T-helper 2 cell treated with Interferon-gamma antibody and Interleukin-4, amounts not matched to agents 5 μg/mL and 100 μg/mL, for 36 hours (primary cell): ENCODE measurements around the gene KCNG3.
"Not testable (repeated sequence)": the region's sequence is repeated elsewhere in the genome, so short reads cannot be mapped to it uniquely, and the experiment has no call there.

Source experiments
- DNase-seq: peaks from one replicate; pipeline ENCODE4 v3.0.0; 2021; ENCODE audit warnings: low spot score
- H3K27ac Mint-ChIP-seq: one replicate; pipeline ENCODE4 v1.8.0; 2021; ENCODE audit warnings: mild to moderate bottlenecking, mixed read lengths
- H3K27me3 Mint-ChIP-seq: one replicate; pipeline ENCODE4 v1.8.0; 2021; ENCODE audit warnings: low read depth, mixed read lengths
- H3K36me3 Mint-ChIP-seq: one replicate; pipeline ENCODE4 v1.8.0; 2021; ENCODE audit warnings: low read depth, mixed read lengths
- H3K4me1 Mint-ChIP-seq: one replicate; pipeline ENCODE4 v1.8.0; 2021; ENCODE audit warnings: low read depth, mixed read lengths
- H3K4me3 Mint-ChIP-seq: one replicate; pipeline ENCODE4 v1.8.0; 2022; ENCODE audit warnings: mild to moderate bottlenecking, moderate library complexity, mixed read lengths
- H3K9me3 Mint-ChIP-seq: one replicate; pipeline ENCODE4 v1.8.0; 2021; ENCODE audit warnings: mixed read lengths

Gene KCNG3

DNA sequence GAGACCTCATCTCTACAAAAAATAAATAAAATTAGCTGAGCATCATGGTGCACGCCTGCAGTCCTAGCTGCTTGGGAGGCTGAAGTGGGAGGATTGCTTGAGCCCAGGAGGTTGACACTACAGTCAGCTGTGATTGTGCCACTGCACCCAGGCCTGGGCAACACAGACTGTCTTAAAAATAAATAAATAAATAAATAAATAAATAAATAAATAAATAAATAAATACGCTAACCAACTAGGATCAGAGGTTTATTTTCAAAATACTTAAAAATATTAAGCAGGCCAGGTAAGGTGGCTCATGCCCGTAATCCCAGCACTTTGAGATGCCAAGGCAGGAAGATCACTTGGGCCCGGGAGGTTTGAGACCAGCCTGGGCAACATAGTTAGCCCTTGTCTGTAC, 63.6 kb downstream of the KCNG3 start:
- Mint-ChIP-seq H3K27me3 (peaks cover 9% of the 10 kb centered on the region), H3K4me1 (no peaks in the 10 kb centered on the region), H3K4me3 (no peak overlapping the region), H3K36me3 (no peaks in the 10 kb centered on the region), H3K9me3 (no peaks in the 10 kb centered on the region), H3K27ac (no peak overlapping the region)
- no peak for DNase-seq

DNA sequence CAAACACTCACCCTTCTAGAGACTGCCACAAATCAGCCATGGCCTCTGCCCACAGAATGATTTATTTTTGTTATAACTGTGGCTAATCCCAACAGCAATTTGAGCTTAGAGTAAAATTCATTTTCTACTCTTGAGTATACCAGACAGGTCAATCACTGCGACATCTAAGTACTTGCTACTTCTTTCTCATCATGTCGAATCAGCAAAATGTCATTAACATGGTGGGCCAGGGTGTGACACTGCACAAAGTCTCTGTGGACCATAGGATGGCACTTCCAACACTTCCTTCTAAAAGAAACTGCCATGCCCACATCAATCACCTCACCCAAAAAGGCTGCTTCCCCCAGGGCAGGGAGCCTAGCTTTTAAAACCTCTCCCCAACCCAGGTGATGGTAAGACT, 64.4 kb downstream of the KCNG3 start:
- Mint-ChIP-seq H3K9me3 (no peaks in the 10 kb centered on the region), H3K4me1 (no peaks in the 10 kb centered on the region), H3K36me3 (no peaks in the 10 kb centered on the region), H3K27ac (no peak overlapping the region), H3K27me3 (peaks cover 6% of the 10 kb centered on the region), H3K4me3 (no peak overlapping the region)
- DNase-seq = no peak

DNA sequence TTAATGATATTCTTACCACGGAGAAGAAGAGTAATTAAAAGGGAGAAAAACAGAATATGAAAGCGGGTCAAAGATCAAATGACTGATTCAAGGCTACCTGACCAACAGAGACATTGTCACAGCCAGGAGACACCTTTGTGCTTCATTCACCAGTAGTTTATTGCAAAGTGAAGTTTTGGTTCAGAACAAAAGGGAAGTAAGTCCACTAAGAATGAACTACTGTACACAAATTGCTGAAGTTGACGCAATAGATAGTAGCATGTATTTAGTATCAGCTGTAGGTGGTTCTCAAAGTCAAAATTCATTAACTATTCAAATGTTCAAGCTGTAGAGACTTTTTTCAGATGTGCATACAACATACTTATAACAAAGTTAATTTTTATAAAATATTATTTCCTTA, 68.1 kb downstream of the KCNG3 start:
- Mint-ChIP-seq H3K27me3 (peaks cover 3% of the 10 kb centered on the region), H3K36me3 (no peaks in the 10 kb centered on the region), H3K4me3 (no peak overlapping the region), H3K4me1 (peaks cover 8% of the 10 kb centered on the region), H3K27ac (no peak overlapping the region), H3K9me3 (no peaks in the 10 kb centered on the region)
- no peak for DNase-seq

DNA sequence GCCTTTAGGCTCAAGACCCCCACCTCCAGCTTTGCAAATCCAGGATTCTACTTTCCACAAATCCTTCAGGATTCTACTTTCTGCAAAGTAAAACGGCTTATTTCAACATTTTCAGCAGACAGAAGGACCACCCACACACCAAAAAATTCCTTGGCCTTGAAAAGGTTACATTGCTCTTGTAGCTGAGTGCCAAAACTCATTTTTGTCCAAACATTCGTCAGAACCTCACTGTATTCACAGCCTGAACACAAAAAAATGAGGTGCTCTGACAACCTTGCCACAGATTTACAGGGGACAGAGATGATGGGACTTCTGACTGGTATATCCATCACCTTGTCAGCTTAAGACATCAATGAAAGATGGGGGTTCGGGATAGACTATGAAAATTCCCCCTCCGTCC, 69.7 kb downstream of the KCNG3 start:
- Mint-ChIP-seq H3K9me3 (no peaks in the 10 kb centered on the region), H3K4me1 (peaks cover 17% of the 10 kb centered on the region), H3K27me3 (peaks cover 3% of the 10 kb centered on the region), H3K4me3 (no peak overlapping the region), H3K27ac (no peak overlapping the region), H3K36me3 (no peaks in the 10 kb centered on the region)
- DNase-seq = no peak

DNA sequence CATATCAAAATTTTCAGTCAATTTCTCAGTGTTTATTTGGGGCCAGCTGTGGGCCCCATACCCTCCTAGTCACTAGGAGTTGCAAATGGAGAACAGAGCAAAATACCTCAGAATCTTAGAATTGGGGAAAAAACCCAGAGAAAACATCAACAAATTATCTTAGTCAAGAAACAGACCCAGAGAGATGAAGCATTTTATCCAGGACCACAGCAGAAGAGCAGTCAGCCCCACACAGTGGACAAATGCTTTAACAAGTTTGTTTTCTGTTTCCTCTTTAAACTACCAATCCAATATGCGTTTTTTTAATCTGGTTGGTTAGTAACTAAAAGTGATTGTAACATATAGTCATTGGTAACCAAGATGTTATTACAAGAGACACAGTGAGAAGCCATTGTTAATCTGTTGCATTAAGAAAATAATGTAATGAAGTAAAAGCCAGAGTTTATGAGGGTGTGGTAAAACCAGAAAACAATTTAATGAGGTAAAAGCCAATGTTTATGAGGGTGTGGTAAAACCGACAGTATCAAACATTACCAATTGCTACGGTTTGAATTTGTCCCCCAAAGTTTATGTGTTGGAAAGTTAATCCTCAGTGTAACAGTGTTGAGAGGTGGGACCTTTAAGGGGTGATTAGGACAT, 72.1 kb downstream of the KCNG3 start:
- no peak for DNase-seq
- Mint-ChIP-seq H3K36me3 (no peaks in the 10 kb centered on the region), H3K27ac (no peak overlapping the region), H3K4me3 (no peak overlapping the region), H3K27me3 (peaks cover 3% of the 10 kb centered on the region), H3K4me1 (peaks cover 25% of the 10 kb centered on the region), H3K9me3 (no peaks in the 10 kb centered on the region)

DNA sequence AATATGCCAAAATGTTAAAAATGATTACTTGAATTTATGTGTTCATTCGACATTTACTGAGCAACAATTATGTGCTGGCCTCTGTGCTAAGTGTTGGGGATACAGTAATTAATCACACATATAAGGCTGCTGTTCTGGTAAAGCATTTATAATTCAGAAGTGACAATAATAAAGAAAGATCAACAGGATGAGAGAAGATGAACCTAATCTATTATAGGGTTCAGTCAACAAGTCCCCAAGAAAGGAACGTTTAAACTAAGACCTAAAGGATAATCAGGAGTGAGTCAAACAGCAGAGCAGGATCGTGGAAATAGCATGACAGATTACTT, 72.7 kb downstream of the KCNG3 start:
- H3K4me3 Mint-ChIP-seq = no peak overlapping the region
- no peak for DNase-seq
- H3K9me3 Mint-ChIP-seq = no peaks in the 10 kb centered on the region
- H3K36me3 Mint-ChIP-seq = no peaks in the 10 kb centered on the region
- H3K27me3 Mint-ChIP-seq = peaks cover 3% of the 10 kb centered on the region
- peaks cover 25% of the 10 kb centered on the region for H3K4me1 Mint-ChIP-seq
- peak overlapping the region; percentile 17 for H3K27ac Mint-ChIP-seq

DNA sequence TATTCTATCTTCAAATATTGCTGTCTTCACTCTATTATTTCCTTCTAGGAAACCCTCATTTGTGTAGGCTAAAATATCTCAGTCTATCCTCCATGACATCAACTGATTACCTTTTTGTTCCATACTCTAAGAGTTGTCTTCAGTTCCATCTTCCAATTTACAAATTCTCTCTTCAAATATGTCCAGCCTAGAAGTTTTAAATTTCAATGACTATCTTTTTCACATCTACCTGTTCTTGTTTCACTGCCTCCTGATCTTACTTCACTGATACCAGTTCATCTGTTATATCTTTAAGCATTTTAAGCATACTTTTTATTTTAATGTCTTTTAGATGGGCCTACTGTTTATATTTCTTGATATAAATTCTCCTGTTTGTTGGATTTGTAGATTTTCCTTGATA, 79.1 kb downstream of the KCNG3 start:
- Mint-ChIP-seq H3K27ac (no peak overlapping the region), H3K4me3 (no peak overlapping the region), H3K27me3 (peaks cover 5% of the 10 kb centered on the region)

DNA sequence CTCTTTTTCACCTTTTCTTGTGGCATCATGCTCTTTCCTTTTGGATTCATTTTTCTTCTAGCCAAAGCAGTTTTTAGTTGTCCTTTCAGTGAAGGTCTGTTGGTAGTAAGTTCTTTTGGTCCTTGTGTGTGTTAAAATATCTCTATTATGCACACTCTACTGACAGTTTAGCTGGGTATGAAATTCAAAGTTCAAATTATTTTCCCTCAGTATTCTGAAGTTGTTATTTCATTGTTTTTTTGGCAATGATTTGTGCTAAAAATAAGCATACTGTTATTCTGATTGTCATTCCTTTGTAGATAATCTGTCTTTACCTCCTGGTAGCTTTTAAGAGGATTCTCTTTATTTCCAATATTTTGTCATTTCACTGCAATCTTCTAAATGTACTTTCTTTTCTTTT, 79.6 kb downstream of the KCNG3 start:
- DNase-seq = no peak
- no peak overlapping the region for H3K27ac Mint-ChIP-seq
- peaks cover 5% of the 10 kb centered on the region for H3K27me3 Mint-ChIP-seq
- peaks cover 22% of the 10 kb centered on the region for H3K9me3 Mint-ChIP-seq
- H3K4me1 Mint-ChIP-seq = peaks cover 8% of the 10 kb centered on the region
- peaks cover 3% of the 10 kb centered on the region for H3K36me3 Mint-ChIP-seq
- no peak overlapping the region for H3K4me3 Mint-ChIP-seq

More for the DNA sequence above, 79.1 kb downstream of the KCNG3 start:
- DNase-seq = no peak
- Mint-ChIP-seq H3K4me1 (peaks cover 11% of the 10 kb centered on the region), H3K9me3 (peaks cover 22% of the 10 kb centered on the region), H3K36me3 (peaks cover 3% of the 10 kb centered on the region)

DNA sequence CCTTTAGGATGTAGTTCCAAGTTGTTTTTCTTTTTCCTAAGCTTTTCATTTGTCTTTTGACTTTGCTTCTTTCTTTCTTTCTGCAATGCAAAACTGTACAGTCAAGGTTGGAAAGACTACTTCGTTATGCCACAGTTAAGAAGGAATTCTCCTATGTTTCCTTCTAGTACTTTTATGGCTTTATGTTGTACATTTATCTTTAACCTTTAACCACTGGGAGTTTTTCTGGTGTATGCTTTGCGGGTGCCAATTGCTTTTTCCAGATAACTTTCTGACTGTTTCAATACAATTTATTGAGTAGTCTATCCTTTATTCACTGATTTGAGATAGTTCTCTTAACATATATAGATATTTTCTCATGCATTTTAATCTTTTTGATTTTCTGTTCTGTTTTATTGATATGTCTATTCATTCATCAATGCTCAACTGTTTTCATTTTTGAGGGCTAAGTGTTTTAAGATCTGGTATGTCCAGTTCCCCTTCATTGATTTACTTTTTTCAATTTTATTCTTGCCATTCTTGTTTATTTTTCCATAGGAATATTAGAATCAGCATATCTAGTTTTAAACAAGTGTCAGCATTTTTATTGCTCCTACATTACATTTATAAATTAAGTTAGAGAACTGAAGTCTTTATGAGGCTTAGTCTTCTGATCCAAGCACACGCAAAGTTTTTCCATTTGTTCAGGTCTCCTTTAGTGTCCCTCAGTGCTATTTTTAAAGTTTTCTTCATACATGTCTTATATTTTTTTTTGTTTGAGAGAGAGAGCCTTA, 82.9 kb downstream of the KCNG3 start:
- Mint-ChIP-seq H3K27me3 (peaks cover 5% of the 10 kb centered on the region), H3K9me3 (peaks cover 22% of the 10 kb centered on the region), H3K36me3 (peaks cover 3% of the 10 kb centered on the region), H3K27ac (no peak overlapping the region), H3K4me1 (no peaks in the 10 kb centered on the region), H3K4me3 (no peak overlapping the region)
- no peak for DNase-seq

DNA sequence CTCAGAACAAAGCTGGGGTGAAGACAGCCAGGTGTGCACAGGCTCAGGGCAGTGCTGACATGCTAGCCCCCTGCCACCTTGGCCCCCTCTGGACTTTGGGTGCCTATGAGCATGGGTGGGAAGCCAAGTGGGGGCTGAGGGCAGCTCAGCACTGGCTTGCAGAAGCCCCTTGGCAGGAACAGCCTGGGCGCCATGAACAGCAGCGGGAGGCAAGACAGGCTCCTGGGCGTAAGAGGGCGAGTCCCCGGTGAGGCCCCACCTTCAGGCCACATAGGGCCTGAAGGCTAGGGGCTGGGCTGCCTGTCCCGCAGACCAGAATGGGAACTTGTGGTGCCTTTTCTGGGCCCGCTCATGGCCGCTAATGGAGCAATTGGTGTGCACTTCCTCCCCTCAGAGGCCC, 85.8 kb downstream of the KCNG3 start:
- Mint-ChIP-seq H3K9me3 (peaks cover 7% of the 10 kb centered on the region), H3K36me3 (no peaks in the 10 kb centered on the region), H3K4me1 (no peaks in the 10 kb centered on the region), H3K27ac (no peak overlapping the region), H3K27me3 (peaks cover 5% of the 10 kb centered on the region), H3K4me3 (no peak overlapping the region)
- no peak for DNase-seq

DNA sequence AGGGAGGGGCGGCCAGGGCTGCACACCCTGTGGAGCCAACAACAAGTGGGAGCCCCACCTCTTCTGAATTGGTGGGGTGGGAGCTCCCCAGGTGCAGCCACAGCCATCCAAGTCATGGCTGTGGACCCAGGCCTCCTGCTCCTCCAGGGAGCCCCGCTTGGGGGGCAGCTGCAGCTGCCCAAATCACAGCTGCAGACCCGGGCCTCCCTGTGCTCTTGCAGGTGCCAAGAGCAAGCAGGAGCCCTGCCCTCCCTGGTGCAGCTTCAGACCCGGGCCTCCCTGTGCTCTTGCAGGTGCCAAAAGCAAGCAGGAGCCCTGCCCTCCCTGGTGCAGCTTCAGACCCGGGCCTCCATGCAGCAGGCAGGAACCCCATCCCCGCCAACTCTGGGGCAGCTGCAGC, 86.3 kb downstream of the KCNG3 start:
- no peaks in the 10 kb centered on the region for H3K36me3 Mint-ChIP-seq
- no peak overlapping the region for H3K4me3 Mint-ChIP-seq
- peaks cover 7% of the 10 kb centered on the region for H3K9me3 Mint-ChIP-seq
- no peaks in the 10 kb centered on the region for H3K4me1 Mint-ChIP-seq
- no peak overlapping the region for H3K27ac Mint-ChIP-seq
- H3K27me3 Mint-ChIP-seq = peaks cover 5% of the 10 kb centered on the region
- no peak for DNase-seq

DNA sequence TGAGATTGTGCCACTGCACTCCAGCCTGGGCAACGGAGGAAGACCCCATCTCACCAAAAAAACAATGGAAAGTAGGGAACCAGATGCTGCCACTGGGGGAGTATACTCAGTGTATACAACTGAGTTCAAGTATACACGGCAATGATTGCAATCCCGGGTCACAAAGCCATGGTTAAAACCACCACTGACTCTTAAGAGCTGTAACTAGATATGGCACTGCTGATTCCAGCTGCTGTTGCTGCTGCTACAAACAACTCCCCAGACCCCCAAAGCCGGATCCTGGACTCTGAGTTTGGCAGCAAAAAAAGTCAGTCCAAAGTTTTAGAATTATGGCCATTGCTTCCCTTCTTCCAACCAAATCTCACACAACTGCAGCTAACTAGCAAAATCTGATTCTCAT, 89.1 kb downstream of the KCNG3 start:
- Mint-ChIP-seq H3K4me3 (no peak overlapping the region), H3K27me3 (no peaks in the 10 kb centered on the region), H3K4me1 (no peaks in the 10 kb centered on the region), H3K9me3 (no peaks in the 10 kb centered on the region), H3K27ac (no peak overlapping the region), H3K36me3 (no peaks in the 10 kb centered on the region)
- no peak for DNase-seq

DNA sequence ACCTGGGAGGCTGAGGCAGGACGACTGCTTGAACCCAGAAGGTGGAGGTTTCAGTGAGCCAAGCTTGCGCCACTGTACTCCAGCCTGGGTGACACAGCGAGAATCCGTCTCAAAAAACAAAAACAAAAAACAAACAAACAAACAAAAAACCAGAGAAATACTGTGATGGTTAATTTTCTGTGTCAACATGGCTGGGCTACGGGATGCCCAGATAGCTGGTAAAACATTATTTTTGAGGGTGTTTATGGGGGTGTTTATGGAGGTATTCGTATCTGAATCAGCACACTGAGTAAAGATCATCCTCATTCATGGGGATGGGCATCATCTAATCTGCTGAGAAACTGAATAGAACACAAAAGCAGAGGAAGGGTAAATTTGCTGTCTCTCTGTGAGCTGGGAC, 92.0 kb downstream of the KCNG3 start:
- no peaks in the 10 kb centered on the region for H3K4me1 Mint-ChIP-seq
- H3K4me3 Mint-ChIP-seq = no peak overlapping the region
- H3K9me3 Mint-ChIP-seq = no peaks in the 10 kb centered on the region
- H3K36me3 Mint-ChIP-seq = no peaks in the 10 kb centered on the region
- no peak for DNase-seq
- peaks cover 4% of the 10 kb centered on the region for H3K27me3 Mint-ChIP-seq
- no peak overlapping the region for H3K27ac Mint-ChIP-seq

DNA sequence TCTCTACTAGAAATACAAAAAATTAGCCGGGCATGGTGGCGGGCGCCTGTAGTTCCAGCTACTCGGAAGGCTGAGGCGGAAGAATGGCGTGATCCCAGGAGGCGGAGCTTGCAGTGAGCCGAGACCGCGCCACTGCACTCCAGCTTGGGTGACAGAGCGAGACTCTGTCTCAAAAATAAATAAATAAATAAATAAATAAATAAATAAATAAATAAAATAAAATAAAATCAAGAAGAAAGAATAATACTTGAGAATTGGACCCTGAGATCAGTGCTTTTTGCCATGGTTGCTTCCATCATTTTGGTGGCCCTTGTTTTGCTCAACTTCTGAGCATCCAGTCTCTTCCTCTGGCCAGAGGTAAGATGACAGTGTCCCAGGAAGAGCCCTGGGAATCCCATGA, 95.7 kb downstream of the KCNG3 start:
- not testable (repeated sequence) for H3K27ac Mint-ChIP-seq, DNase-seq, H3K27me3 Mint-ChIP-seq, H3K4me1 Mint-ChIP-seq, H3K4me3 Mint-ChIP-seq, H3K9me3 Mint-ChIP-seq, H3K36me3 Mint-ChIP-seq

DNA sequence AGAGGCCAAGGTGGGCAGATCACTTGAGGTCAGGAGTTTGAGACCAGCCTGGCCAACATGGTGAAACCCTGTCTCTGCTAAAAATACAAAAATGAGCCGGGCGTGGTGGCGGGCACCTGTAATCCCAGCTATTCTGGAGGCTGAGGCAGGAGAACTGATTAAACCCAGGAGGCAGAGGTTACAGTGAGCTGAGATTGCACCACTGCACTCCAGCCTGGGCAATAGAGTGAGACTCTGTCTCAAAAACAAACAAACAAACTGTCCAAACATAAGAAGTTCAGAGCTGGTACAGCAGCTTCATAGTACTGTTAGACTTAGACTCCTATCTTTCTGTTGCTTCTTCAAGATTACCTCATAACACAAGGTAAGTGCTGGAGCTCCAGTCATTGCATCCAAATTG, 100.5 kb downstream of the KCNG3 start:
- not testable (repeated sequence) for H3K4me1 Mint-ChIP-seq, H3K9me3 Mint-ChIP-seq, DNase-seq, H3K4me3 Mint-ChIP-seq, H3K36me3 Mint-ChIP-seq, H3K27me3 Mint-ChIP-seq, H3K27ac Mint-ChIP-seq
